ENCODE measurements around the gene ATXN1. TPM values are rescaled to one million over a fixed set of nuclear protein-coding genes. Genes with fewer than 3 reads are reported as not detected.

The ATXN1 gene
- total and polyA plus RNA-seq, 2 of the 13 experiments (the other 11 are each of a cell fraction or from before 2014, with no cell fraction given) = 20.7 to 39.5 TPM

DNA sequence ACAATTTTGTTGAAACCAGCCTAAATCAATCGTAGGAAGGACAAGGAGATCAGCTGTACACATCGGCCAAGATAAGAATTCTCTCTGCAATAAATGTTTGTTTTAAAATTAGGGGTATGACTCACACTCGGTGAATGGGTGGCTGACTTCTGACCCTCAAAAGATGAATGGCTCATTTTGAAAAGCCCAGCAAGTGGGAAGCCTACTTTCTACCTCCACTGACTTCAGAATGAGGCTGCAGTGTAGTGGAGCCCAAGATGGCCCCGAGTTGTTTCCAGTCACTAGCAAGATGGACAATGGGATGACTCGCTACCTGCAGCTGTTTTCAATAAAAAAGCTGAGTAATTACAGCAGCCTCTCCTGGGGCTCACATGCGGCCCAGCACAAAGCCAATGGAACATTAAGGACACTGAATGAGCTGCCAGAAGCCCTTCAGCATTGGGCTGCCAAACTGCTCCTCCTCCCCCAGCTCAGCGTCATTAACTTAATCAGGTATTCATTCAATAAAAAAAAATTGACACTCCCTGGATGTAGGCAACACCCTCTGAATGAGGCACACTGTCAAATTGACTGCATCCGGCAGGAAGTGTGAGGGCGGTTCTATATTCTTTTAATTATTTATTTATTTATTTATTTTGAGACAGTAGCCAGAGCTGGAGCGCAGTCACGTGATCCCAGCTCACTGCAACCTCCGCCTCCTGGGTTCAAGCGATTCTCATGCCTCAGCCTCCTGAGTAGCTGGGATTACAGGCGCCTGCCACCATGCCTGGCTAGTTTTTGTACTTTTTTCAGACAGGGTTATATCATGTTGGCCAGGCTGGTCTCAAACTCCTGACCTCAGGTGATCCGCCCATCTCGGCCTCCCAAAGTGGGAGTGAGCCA, 415.6 kb downstream of the ATXN1 start (continued):
- TF ChIP-seq PCBP1 (IDR thresholded peaks at IDR 0.05; ENCODE audit: borderline replicate concordance, low read depth, low read length) (no peak), NFE2L2 (IDR thresholded peaks at IDR 0.05; ENCODE audit: low read length) (no peak), POGK (CRISPR knock-in tag; conservative IDR thresholded peaks at IDR 0.05) (no peak), ZNF331 (CRISPR knock-in tag; IDR thresholded peaks at IDR 0.05) (no peak), KMT2B (CRISPR knock-in tag; IDR thresholded peaks at IDR 0.05) (no peak), ZNF691 (CRISPR knock-in tag; IDR thresholded peaks at IDR 0.05; ENCODE audit: borderline replicate concordance, low read depth) (no peak), ZNF501 (CRISPR knock-in tag; IDR thresholded peaks at IDR 0.05) (no peak), KAT7 (CRISPR knock-in tag; IDR thresholded peaks at IDR 0.05; ENCODE audit: borderline replicate concordance) (no peak), ARNT (IDR thresholded peaks at IDR 0.05) (no peak), TBP (CRISPR knock-in tag; IDR thresholded peaks at IDR 0.05) (no peak), RXRB (CRISPR knock-in tag; IDR thresholded peaks at IDR 0.05; ENCODE audit: borderline replicate concordance) (no peak)
- TF ChIP-seq, protein P1, sequence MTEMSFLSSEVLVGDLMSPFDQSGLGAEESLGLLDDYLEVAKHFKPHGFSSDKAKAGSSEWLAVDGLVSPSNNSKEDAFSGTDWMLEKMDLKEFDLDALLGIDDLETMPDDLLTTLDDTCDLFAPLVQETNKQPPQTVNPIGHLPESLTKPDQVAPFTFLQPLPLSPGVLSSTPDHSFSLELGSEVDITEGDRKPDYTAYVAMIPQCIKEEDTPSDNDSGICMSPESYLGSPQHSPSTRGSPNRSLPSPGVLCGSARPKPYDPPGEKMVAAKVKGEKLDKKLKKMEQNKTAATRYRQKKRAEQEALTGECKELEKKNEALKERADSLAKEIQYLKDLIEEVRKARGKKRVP (CRISPR knock-in tag; IDR thresholded peaks at IDR 0.05) = no peak
- TF ChIP-seq, protein P2, sequence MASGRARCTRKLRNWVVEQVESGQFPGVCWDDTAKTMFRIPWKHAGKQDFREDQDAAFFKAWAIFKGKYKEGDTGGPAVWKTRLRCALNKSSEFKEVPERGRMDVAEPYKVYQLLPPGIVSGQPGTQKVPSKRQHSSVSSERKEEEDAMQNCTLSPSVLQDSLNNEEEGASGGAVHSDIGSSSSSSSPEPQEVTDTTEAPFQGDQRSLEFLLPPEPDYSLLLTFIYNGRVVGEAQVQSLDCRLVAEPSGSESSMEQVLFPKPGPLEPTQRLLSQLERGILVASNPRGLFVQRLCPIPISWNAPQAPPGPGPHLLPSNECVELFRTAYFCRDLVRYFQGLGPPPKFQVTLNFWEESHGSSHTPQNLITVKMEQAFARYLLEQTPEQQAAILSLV (CRISPR knock-in tag; IDR thresholded peaks at IDR 0.05; ENCODE audit: borderline replicate concordance) = no peak
- TF ChIP-seq, protein P3, sequence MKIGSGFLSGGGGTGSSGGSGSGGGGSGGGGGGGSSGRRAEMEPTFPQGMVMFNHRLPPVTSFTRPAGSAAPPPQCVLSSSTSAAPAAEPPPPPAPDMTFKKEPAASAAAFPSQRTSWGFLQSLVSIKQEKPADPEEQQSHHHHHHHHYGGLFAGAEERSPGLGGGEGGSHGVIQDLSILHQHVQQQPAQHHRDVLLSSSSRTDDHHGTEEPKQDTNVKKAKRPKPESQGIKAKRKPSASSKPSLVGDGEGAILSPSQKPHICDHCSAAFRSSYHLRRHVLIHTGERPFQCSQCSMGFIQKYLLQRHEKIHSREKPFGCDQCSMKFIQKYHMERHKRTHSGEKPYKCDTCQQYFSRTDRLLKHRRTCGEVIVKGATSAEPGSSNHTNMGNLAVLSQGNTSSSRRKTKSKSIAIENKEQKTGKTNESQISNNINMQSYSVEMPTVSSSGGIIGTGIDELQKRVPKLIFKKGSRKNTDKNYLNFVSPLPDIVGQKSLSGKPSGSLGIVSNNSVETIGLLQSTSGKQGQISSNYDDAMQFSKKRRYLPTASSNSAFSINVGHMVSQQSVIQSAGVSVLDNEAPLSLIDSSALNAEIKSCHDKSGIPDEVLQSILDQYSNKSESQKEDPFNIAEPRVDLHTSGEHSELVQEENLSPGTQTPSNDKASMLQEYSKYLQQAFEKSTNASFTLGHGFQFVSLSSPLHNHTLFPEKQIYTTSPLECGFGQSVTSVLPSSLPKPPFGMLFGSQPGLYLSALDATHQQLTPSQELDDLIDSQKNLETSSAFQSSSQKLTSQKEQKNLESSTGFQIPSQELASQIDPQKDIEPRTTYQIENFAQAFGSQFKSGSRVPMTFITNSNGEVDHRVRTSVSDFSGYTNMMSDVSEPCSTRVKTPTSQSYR (CRISPR knock-in tag; IDR thresholded peaks at IDR 0.05; ENCODE audit: borderline replicate concordance) = no peak
- TF ChIP-seq, protein P4, sequence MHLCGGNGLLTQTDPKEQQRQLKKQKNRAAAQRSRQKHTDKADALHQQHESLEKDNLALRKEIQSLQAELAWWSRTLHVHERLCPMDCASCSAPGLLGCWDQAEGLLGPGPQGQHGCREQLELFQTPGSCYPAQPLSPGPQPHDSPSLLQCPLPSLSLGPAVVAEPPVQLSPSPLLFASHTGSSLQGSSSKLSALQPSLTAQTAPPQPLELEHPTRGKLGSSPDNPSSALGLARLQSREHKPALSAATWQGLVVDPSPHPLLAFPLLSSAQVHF (CRISPR knock-in tag; IDR thresholded peaks at IDR 0.05) = no peak
- TF ChIP-seq, protein P5, sequence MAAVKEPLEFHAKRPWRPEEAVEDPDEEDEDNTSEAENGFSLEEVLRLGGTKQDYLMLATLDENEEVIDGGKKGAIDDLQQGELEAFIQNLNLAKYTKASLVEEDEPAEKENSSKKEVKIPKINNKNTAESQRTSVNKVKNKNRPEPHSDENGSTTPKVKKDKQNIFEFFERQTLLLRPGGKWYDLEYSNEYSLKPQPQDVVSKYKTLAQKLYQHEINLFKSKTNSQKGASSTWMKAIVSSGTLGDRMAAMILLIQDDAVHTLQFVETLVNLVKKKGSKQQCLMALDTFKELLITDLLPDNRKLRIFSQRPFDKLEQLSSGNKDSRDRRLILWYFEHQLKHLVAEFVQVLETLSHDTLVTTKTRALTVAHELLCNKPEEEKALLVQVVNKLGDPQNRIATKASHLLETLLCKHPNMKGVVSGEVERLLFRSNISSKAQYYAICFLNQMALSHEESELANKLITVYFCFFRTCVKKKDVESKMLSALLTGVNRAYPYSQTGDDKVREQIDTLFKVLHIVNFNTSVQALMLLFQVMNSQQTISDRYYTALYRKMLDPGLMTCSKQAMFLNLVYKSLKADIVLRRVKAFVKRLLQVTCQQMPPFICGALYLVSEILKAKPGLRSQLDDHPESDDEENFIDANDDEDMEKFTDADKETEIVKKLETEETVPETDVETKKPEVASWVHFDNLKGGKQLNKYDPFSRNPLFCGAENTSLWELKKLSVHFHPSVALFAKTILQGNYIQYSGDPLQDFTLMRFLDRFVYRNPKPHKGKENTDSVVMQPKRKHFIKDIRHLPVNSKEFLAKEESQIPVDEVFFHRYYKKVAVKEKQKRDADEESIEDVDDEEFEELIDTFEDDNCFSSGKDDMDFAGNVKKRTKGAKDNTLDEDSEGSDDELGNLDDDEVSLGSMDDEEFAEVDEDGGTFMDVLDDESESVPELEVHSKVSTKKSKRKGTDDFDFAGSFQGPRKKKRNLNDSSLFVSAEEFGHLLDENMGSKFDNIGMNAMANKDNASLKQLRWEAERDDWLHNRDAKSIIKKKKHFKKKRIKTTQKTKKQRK (IDR thresholded peaks at IDR 0.05; ENCODE audit: low read length) = no peak
